ENCODE measurements around the gene CDH4. TPM values are rescaled to one million over a fixed set of nuclear protein-coding genes. Genes with fewer than 3 reads are reported as not detected.

CDH4 gene
- total and polyA plus RNA-seq, 2 of the 8 experiments (the other 6 are each of a cell fraction or from before 2014, with no cell fraction given): 4.3 to 7.9 TPM

GRCh38 chr20:61628901-61629601, 377.0 kb downstream of the CDH4 start (continued):
- TF ChIP-seq E2F6 (IDR thresholded peaks at IDR 0.05) (no peak), RBBP5 (IDR thresholded peaks at IDR 0.05; ENCODE audit: borderline replicate concordance, low read depth, low read length) (no peak), CHD7 (IDR thresholded peaks at IDR 0.05; ENCODE audit: insufficient replicate concordance, low read length) (no peak), KDM1A (IDR thresholded peaks at IDR 0.05; ENCODE audit: borderline replicate concordance, low read length) (no peak), TAF1 (IDR thresholded peaks at IDR 0.05; ENCODE audit: low read depth, low read length) (no peak), BCL11A (IDR thresholded peaks at IDR 0.05; ENCODE audit: low read depth in 2 of 2, low read length in 2 of 2) (no peak), SRF (IDR thresholded peaks at IDR 0.05; ENCODE audit: low read depth, low read length) (no peak)

All from H1 (cell line).